Measurements from ENCODE around the gene ARL10.

Gene ARL10

GRCh38 chr5:176365351-176366231 lies at the start of gene ARL10:
Gene ARL10, plus strand, starts transcription at chr5:176365487. Its CDS starts 77 bp downstream, at chr5:176365564.
- DNase-seq (ENCODE audit: low read depth) = peak; percentile 36

- no peak for DNase-seq (ENCODE audit: low read depth)
Observed at GRCh38 chr5:176317534-176318374, 47.5 kb upstream of the ARL10 start.

GRCh38 chr5:176319827-176320554 lies 45.3 kb upstream of the ARL10 start:
- no peak for DNase-seq (ENCODE audit: low read depth)

GRCh38 chr5:176320577-176320976 lies 44.7 kb upstream of the ARL10 start:
- no peak for DNase-seq (ENCODE audit: low read depth)

GRCh38 chr5:176334031-176334770 lies 31.1 kb upstream of the ARL10 start:
- no peak for DNase-seq (ENCODE audit: low read depth)

- DNase-seq (ENCODE audit: low read depth) = no peak
Observed at GRCh38 chr5:176337913-176338312, 27.4 kb upstream of the ARL10 start.

GRCh38 chr5:176339304-176339703 lies 26.0 kb upstream of the ARL10 start:
- no peak for DNase-seq (ENCODE audit: low read depth)

GRCh38 chr5:176341325-176342157 lies 23.7 kb upstream of the ARL10 start:
- DNase-seq (ENCODE audit: low read depth) = no peak

GRCh38 chr5:176342158-176342483 lies 23.2 kb upstream of the ARL10 start:
- no peak for DNase-seq (ENCODE audit: low read depth)

GRCh38 chr5:176342766-176343458 lies 22.4 kb upstream of the ARL10 start:
- DNase-seq (ENCODE audit: low read depth) = no peak

- DNase-seq (ENCODE audit: low read depth) = no peak
Observed at GRCh38 chr5:176350416-176350815, 14.9 kb upstream of the ARL10 start.

GRCh38 chr5:176352116-176352878 lies 13.0 kb upstream of the ARL10 start:
- DNase-seq (ENCODE audit: low read depth) = no peak

GRCh38 chr5:176353533-176353932 lies 11.8 kb upstream of the ARL10 start:
- DNase-seq (ENCODE audit: low read depth) = no peak

- DNase-seq (ENCODE audit: low read depth) = no peak
Observed at GRCh38 chr5:176355400-176356178, 9.7 kb upstream of the ARL10 start.

GRCh38 chr5:176356179-176356566 lies 9.1 kb upstream of the ARL10 start:
- DNase-seq (ENCODE audit: low read depth) = no peak

GRCh38 chr5:176359658-176360057 lies 5.6 kb upstream of the ARL10 start:
- no peak for DNase-seq (ENCODE audit: low read depth)

GRCh38 chr5:176360894-176361436 lies 4.3 kb upstream of the ARL10 start:
- DNase-seq (ENCODE audit: low read depth) = peak; percentile 12

All from activated gamma-delta T cell treated with anti-CD3 and anti-CD28 coated beads, Interleukin-2, amount 50 U/mL, for 16 hours (primary cell).